Mesenchymal stem cell (in vitro differentiated cells and primary cell): ENCODE measurements around the gene RIPK3.

Experiments used
- DNase-seq: peaks from one replicate; pipeline ENCODE4 v3.0.0-alpha.2; 2013
- H2AFZ ChIP-seq: one replicate; pipeline ENCODE4 v1.6.1; 2013; ENCODE audit warnings: low read depth, mild to moderate bottlenecking, control low read depth, inconsistent platforms, low read length, moderate library complexity
- H2AK5ac ChIP-seq: 2 replicates; pipeline ENCODE4 v1.6.1; 2013; ENCODE audit warnings: low read length, moderate library complexity, mild to moderate bottlenecking, inconsistent platforms; ENCODE audit not compliant: severe bottlenecking
- H2BK120ac ChIP-seq: one replicate; pipeline ENCODE4 v1.6.1; 2013; ENCODE audit warnings: low read depth, mild to moderate bottlenecking, inconsistent platforms, low read length, moderate library complexity
- H2BK12ac ChIP-seq, 2 experiments: one replicate each; pipeline ENCODE4 v1.6.1; 2013; ENCODE audit warnings: inconsistent platforms in 2 of 2, low read length in 2 of 2, mild to moderate bottlenecking in 2 of 2, moderate library complexity in 2 of 2, control low read depth in 1 of 2
- H2BK15ac ChIP-seq: one replicate; pipeline ENCODE4 v1.6.1; 2013; ENCODE audit warnings: mild to moderate bottlenecking, low read depth, inconsistent platforms; ENCODE audit not compliant: poor library complexity, severe bottlenecking
- H2BK5ac ChIP-seq: 2 replicates; pipeline ENCODE4 v1.6.1; 2013; ENCODE audit warnings: low read depth, mild to moderate bottlenecking, low read length, control low read depth, inconsistent platforms; ENCODE audit not compliant: poor library complexity, severe bottlenecking
- H3K14ac ChIP-seq, 2 experiments: one replicate each; pipeline ENCODE4 v1.6.1; 2013; ENCODE audit warnings: inconsistent platforms in 2 of 2, low read length in 2 of 2, control low read depth in 1 of 2, mild to moderate bottlenecking in 1 of 2, moderate library complexity in 1 of 2
- H3K18ac ChIP-seq, 2 experiments: one replicate each; pipeline ENCODE4 v1.6.1; 2013; ENCODE audit warnings: inconsistent platforms in 2 of 2, low read length in 2 of 2, control low read depth in 1 of 2, low read depth in 1 of 2, mild to moderate bottlenecking in 1 of 2
- H3K23ac ChIP-seq, 2 experiments: one replicate each; pipeline ENCODE4 v1.6.1; 2013; ENCODE audit warnings: inconsistent platforms in 2 of 2, low read length in 2 of 2, mild to moderate bottlenecking in 2 of 2, moderate library complexity in 2 of 2, control low read depth in 1 of 2
- H3K27ac ChIP-seq: 2 replicates; pipeline ENCODE4 v1.5.1; 2013; ENCODE audit warnings: mild to moderate bottlenecking, moderate library complexity, low read length, control low read depth, inconsistent platforms; ENCODE audit not compliant: poor library complexity, severe bottlenecking
- H3K27me3 ChIP-seq, 2 experiments: 2 replicates each; pipeline versions ENCODE4 v1.6.1 to v1.7.0; 2013; ENCODE audit warnings: low read length in 2 of 2, mild to moderate bottlenecking in 2 of 2, moderate library complexity in 2 of 2, control low read depth in 1 of 2, inconsistent platforms in 1 of 2; ENCODE audit not compliant: control insufficient read depth in 1 of 2, insufficient read depth in 1 of 2
- H3K36me3 ChIP-seq, 2 experiments: 2 replicates each; pipeline versions ENCODE4 v1.6.1 to v1.7.0; 2013; ENCODE audit warnings: low read length in 2 of 2, control low read depth in 1 of 2, inconsistent platforms in 1 of 2, low read depth in 1 of 2, mild to moderate bottlenecking in 1 of 2; ENCODE audit not compliant: insufficient read depth in 2 of 2, control insufficient read depth in 1 of 2
- H3K4ac ChIP-seq, 2 experiments: one replicate each; pipeline ENCODE4 v1.6.1; 2013; ENCODE audit warnings: inconsistent platforms in 2 of 2, low read length in 2 of 2, mild to moderate bottlenecking in 2 of 2, moderate library complexity in 2 of 2, control low read depth in 1 of 2, low read depth in 1 of 2
- H3K4me1 ChIP-seq: 2 replicates; pipeline ENCODE4 v1.6.1; 2013; ENCODE audit warnings: low read depth, low read length, control low read depth; ENCODE audit not compliant: control insufficient read depth, insufficient read depth
- H3K4me2 ChIP-seq: 2 replicates; pipeline ENCODE4 v1.6.1; 2013; ENCODE audit warnings: low read length, mild to moderate bottlenecking, inconsistent platforms; ENCODE audit not compliant: poor library complexity, severe bottlenecking
- H3K4me3 ChIP-seq, 2 experiments: 2 replicates each; pipeline versions ENCODE4 v1.5.1 to v1.7.0; 2013; ENCODE audit warnings: low read length in 2 of 2, mild to moderate bottlenecking in 2 of 2, control low read depth in 1 of 2, low read depth in 1 of 2; ENCODE audit not compliant: insufficient read depth in 1 of 2
- H3K79me1 ChIP-seq: replicated peaks from 2 replicates; pipeline ENCODE4 v1.6.1; 2013; ENCODE audit warnings: mild to moderate bottlenecking, control low read depth, low read length, inconsistent platforms; ENCODE audit not compliant: poor library complexity, severe bottlenecking
- H3K9ac ChIP-seq: 2 replicates; pipeline ENCODE4 v1.7.0; 2013; ENCODE audit warnings: mild to moderate bottlenecking, low read length, moderate library complexity
- H3K9me3 ChIP-seq: 2 replicates; pipeline ENCODE4 v1.7.0; 2013; ENCODE audit warnings: mild to moderate bottlenecking, low read length; ENCODE audit not compliant: control insufficient read depth
- H4K8ac ChIP-seq: one replicate; pipeline ENCODE4 v1.6.1; 2013; ENCODE audit warnings: inconsistent platforms, mild to moderate bottlenecking, low read length, moderate library complexity
- H4K91ac ChIP-seq: one replicate; pipeline ENCODE4 v1.6.1; 2013; ENCODE audit warnings: mild to moderate bottlenecking, low read length, inconsistent platforms
- WGBS: methylation state at CpG from one replicate; pipeline ENCODE4 v1.1.7; 2013; ENCODE audit warnings: mixed read lengths; 5-methylcytosine and 5-hydroxymethylcytosine counted together

The RIPK3 gene

GRCh38 chr14:24365600-24366412 lies 26.0 kb upstream of the RIPK3 start:
- Histone ChIP-seq H2BK15ac (peak overlapping the region; percentile 81), H2AK5ac (no peak overlapping the region), H4K91ac (peak overlapping the region; percentile 89), H3K18ac (peak overlapping the region; percentile 14 to 87), H3K27me3 (peaks cover 0 to 6% of the 10 kb centered on the region in 2 experiments), H3K4me2 (peak overlapping the region; percentile 85), H3K36me3 (peaks cover 11 to 12% of the 10 kb centered on the region in 2 experiments), H3K9me3 (no peaks in the 10 kb centered on the region), H2BK120ac (peak overlapping the region; percentile 90), H3K4me3 (peak overlapping the region; percentile 26 to 81), H2BK12ac (peak overlapping the region; percentile 28 to 92), H3K79me1 (peaks cover 8% of the 10 kb centered on the region), H2BK5ac (peak overlapping the region; percentile 5), H3K4me1 (peaks cover 28% of the 10 kb centered on the region), H2AFZ (no peak overlapping the region), H3K9ac (peak overlapping the region; percentile 92), H3K14ac (peak overlapping the region in 1 of 2 experiments; percentile 1), H3K4ac (peak overlapping the region in 1 of 2 experiments; percentile 84), H4K8ac (peak overlapping the region; percentile 84), H3K23ac (no peak overlapping the region), H3K27ac (peak overlapping the region; percentile 93)
- WGBS = under 1% methylated on average over 20 of the region's 28 CpGs
- peak; percentile 92 for DNase-seq

GRCh38 chr14:24364841-24365240 lies 25.1 kb upstream of the RIPK3 start:
- no peak overlapping the region for H2BK5ac ChIP-seq
- H2AK5ac ChIP-seq = no peak overlapping the region
- peak overlapping the region; percentile 3 for H2BK120ac ChIP-seq
- H3K36me3 ChIP-seq = peaks cover 3 to 6% of the 10 kb centered on the region in 2 experiments
- 82% methylated on average over 1 of the region's 1 CpG for WGBS
- no peak overlapping the region for H3K14ac ChIP-seq
- DNase-seq = no peak
- H3K27me3 ChIP-seq = peaks cover 0 to 6% of the 10 kb centered on the region in 2 experiments
- no peak overlapping the region for H4K8ac ChIP-seq
- H3K23ac ChIP-seq = no peak overlapping the region
- H4K91ac ChIP-seq = no peak overlapping the region
- no peaks in the 10 kb centered on the region for H3K9me3 ChIP-seq
- no peak overlapping the region for H3K18ac ChIP-seq
- no peak overlapping the region for H2AFZ ChIP-seq
- peaks cover 8% of the 10 kb centered on the region for H3K79me1 ChIP-seq
- H3K4me1 ChIP-seq = peaks cover 23% of the 10 kb centered on the region
- peak overlapping the region in 1 of 2 experiments; percentile 81 for H3K4me3 ChIP-seq
- H3K9ac ChIP-seq = peak overlapping the region; percentile 92
- H2BK12ac ChIP-seq = no peak overlapping the region
- no peak overlapping the region for H2BK15ac ChIP-seq
- no peak overlapping the region for H3K4ac ChIP-seq
- no peak overlapping the region for H3K27ac ChIP-seq
- no peak overlapping the region for H3K4me2 ChIP-seq

- Histone ChIP-seq H3K14ac (no peak overlapping the region), H3K9ac (no peak overlapping the region), H3K23ac (no peak overlapping the region), H2AK5ac (no peak overlapping the region), H3K4ac (no peak overlapping the region), H3K27me3 (peaks cover 0 to 9% of the 10 kb centered on the region in 2 experiments), H3K27ac (no peak overlapping the region), H4K91ac (no peak overlapping the region), H3K79me1 (peaks cover 3% of the 10 kb centered on the region), H2AFZ (no peak overlapping the region), H3K4me2 (no peak overlapping the region), H4K8ac (no peak overlapping the region), H2BK15ac (no peak overlapping the region), H3K4me1 (peaks cover 12% of the 10 kb centered on the region), H2BK120ac (no peak overlapping the region), H3K9me3 (no peaks in the 10 kb centered on the region), H3K36me3 (no peaks in the 10 kb centered on the region), H3K18ac (no peak overlapping the region), H2BK5ac (no peak overlapping the region), H2BK12ac (no peak overlapping the region), H3K4me3 (no peak overlapping the region)
- DNase-seq = no peak
- WGBS = 82% methylated on average over 5 of the region's 5 CpGs
Observed at GRCh38 chr14:24363401-24363800, 23.6 kb upstream of the RIPK3 start.

- H2AFZ ChIP-seq = no peak overlapping the region
- no peak overlapping the region for H4K91ac ChIP-seq
- no peak overlapping the region for H2BK5ac ChIP-seq
- H3K9ac ChIP-seq = peak overlapping the region; percentile 33
- DNase-seq = no peak
- H2BK12ac ChIP-seq = peak overlapping the region in 1 of 2 experiments; percentile 54
- no peak overlapping the region for H3K18ac ChIP-seq
- no peak overlapping the region for H3K4me3 ChIP-seq
- H3K23ac ChIP-seq = no peak overlapping the region
- no peak overlapping the region for H3K4me2 ChIP-seq
- WGBS = 38% methylated on average over 1 of the region's 2 CpGs
- H3K27me3 ChIP-seq = peaks cover 0 to 9% of the 10 kb centered on the region in 2 experiments
- no peak overlapping the region for H4K8ac ChIP-seq
- H3K36me3 ChIP-seq = no peaks in the 10 kb centered on the region
- no peak overlapping the region for H3K27ac ChIP-seq
- peaks cover 10% of the 10 kb centered on the region for H3K4me1 ChIP-seq
- no peaks in the 10 kb centered on the region for H3K79me1 ChIP-seq
- H3K14ac ChIP-seq = no peak overlapping the region
- H2BK120ac ChIP-seq = no peak overlapping the region
- H2AK5ac ChIP-seq = no peak overlapping the region
- no peaks in the 10 kb centered on the region for H3K9me3 ChIP-seq
- H3K4ac ChIP-seq = no peak overlapping the region
- no peak overlapping the region for H2BK15ac ChIP-seq
Observed at GRCh38 chr14:24362241-24362960, 22.6 kb upstream of the RIPK3 start.
